G401.6 (cell line): ENCODE measurements around the gene PCGF5.
"Not testable (repeated sequence)": the region's sequence is repeated elsewhere in the genome, so short reads cannot be mapped to it uniquely, and the experiment has no call there.

Source experiments
- FAIRE-seq: peaks from 2 replicates; lab custom pipeline; 2012; peaks lifted over from hg19 to GRCh38; lab: Jason Lieb, UNC

The PCGF5 gene

GRCh38 chr10:91220194-91220953, at the start of gene PCGF5:
PCGF5 (plus strand) TSS chr10:91220663; CDS start chr10:91222872, 2,209 bp downstream.
- FAIRE-seq: no peak

- FAIRE-seq: no peak
Measured at GRCh38 chr10:91171485-91171884, 49.0 kb upstream of the PCGF5 start.

- no peak for FAIRE-seq
Measured at GRCh38 chr10:91172348-91172747, 48.1 kb upstream of the PCGF5 start.

- FAIRE-seq: no peak
Measured at GRCh38 chr10:91185239-91185875, 35.1 kb upstream of the PCGF5 start.

DNA sequence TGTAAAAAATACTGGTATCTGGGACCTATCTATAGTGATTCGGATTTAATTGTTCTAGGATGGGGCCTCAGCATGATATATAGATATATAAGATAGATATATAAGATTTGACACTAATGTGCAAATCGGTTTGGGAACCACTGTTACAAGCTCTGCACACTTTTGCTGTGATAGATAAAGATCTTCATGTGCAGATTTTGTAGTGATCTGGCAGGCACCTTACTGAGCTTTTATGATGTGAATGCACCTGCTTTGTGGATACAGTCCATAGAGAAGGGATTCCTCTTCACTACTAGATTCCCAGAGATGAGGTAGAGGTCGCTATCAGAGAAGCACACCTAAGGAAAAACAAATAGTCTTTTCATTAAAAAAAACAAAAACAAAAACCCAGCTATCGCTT, 33.3 kb upstream of the PCGF5 start:
- FAIRE-seq: no peak

DNA sequence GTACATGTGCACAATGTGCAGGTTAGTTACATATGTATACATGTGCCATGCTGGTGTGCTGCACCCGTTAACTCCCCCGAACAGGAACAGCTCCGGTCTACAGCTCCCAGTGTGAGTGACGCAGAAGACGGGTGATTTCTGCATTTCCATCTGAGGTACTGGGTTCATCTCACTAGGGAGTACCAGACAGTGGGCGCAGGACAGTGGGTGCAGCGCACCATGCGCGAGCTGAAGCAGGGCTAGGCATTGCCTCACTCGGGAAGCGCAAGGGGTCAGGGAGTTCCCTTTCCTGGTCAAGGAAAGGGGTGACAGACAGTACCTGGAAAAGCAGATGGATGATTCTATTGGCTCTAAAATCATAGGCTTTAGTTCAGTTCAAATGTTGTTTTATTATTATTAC, 32.5 kb upstream of the PCGF5 start:
- not testable (repeated sequence) for FAIRE-seq

DNA sequence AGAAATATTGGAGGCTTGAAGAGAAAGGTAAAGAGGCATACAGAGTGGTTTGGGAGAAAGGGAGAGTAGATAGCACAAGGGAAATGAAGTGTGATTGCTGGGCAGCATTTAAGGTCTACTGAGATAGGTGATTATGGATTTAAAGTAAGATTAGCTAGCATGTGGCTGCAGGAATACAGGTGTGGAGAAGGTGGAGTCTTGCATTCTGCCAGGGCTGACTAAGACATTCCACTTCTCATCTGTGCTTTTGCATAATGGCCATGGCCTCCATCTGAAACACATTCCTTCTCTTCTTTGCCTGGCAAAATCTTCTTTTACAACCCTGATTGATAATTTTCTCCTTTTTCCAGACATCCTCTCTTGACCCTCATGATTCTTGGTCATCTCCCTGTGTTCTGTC, 31.6 kb upstream of the PCGF5 start:
- FAIRE-seq: no peak

DNA sequence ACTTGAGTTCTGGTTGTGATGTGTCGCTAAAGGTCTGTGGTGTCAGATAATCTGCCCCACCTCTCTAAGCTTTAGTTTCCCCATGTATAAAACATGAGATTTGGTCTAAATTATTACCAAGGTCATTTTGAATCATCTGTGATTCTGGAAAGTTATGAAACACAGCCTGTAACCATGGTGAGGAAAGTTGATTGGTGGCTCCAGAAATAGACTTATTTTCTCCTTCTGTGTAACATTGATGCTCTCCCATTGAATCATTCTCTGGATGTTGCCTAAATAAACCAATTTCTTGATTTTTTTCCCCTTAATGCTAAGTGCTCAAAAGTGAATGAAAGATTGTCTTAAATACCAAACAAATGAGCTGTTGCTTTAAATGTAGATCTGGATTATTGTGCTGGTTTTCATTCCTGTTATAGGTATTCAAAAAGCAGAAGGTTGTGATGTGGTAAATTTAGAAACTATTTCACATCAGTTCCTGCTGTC, 30.0 kb upstream of the PCGF5 start:
- no peak for FAIRE-seq

DNA sequence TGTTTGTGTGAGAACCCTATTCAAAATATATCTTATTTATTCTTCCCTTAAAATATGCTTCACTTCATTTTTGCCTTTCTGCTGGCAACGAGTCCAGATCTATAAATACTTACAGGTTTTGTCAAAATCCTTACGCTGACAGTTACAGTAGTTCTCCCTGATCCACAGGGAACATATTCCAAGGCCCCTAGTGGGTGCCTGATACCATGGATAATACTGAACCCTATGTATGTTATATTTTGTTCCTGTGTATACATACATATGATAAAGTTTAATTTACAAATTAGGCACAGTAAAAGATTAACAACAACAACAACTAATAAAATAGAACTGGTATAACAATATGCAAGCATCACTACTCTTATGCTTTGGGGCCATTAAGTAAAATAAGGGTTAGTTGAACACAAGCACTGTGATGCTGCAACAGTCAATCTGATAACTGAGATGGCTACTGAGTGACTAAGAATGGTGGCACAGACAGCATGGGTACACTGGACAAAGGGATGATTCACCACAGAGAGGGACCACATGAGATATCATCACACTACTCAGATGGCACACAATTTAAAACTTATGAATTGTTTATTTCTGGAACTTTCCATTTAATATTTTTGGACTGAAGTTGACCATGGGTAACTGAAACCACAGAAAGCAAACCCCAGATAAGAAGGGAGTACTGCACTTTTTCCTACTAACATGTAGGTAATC, 29.4 kb upstream of the PCGF5 start:
- no peak for FAIRE-seq

GRCh38 chr10:91191584-91191919, 28.9 kb upstream of the PCGF5 start:
- FAIRE-seq: no peak

DNA sequence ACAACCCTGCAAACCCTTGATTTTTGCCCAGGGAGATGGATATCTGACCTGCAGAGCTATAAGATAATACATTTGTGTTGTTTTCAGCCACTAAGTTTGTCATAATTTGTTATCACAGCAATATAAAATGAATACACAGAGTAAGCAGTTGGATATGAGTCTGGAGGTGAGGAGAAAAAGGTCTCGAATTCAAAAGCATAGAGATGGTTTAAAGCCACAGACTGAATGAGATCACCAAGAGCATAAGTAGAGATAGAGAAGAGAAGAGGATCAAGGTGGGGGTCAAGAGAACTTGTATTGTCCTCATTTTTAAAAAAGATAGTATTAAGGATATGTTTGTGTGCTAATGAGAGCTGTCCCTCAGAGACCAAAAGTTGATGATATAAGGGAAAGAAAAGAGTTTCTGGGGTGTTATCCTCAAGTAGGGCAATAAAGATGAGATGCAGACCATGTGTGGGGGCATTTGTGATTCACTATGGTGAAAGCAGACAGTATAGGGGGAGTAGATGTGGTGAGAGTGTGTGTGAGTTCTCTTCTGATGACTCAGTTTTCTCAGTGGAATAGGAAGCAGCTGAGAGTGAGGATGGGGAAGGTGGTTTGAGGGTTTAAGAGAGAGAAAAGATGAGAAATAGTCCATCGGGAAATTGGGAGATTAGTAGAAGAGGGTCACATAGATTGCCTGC, 25.8 kb upstream of the PCGF5 start:
- no peak for FAIRE-seq

GRCh38 chr10:91196268-91197048, 24.0 kb upstream of the PCGF5 start:
- FAIRE-seq: no peak

DNA sequence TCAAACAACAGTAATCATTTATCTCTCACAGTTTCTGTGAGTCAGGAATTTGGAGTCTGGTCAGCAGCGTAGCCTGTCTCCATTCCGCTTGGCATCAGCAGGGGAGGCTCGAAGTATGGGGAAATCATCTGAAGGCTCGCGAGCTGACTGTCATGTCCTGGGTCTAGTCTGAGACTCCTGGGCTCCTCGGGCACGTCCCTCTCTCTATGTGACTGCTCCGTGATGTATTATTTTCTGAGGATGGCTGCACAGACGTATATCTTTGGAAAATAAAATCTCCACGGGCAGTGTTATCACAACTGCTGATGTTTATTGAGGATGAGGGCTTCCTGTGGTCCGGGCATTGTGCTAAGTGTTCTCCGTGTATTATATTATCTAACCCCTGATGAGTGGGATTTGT, 23.3 kb upstream of the PCGF5 start:
- FAIRE-seq: no peak

DNA sequence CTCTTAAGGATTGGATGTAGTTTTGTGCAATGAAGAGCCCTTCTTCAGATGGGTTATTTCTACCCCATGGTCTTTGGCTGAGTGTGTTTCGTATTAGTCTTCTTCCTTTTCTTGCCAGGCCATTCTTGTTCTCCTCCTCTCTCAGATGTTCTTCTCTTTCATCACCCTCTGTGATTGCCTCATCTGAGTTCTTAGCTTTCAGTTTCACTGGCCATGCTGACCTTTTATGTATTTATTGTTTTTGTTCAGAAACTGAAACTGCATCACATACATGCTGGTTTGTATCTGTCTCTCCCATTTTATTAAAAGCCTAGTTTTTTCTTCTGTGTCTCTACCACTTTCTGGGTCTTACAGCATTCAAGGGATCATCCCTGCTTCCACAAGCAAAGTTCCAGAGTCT, 21.7 kb upstream of the PCGF5 start:
- no peak for FAIRE-seq

DNA sequence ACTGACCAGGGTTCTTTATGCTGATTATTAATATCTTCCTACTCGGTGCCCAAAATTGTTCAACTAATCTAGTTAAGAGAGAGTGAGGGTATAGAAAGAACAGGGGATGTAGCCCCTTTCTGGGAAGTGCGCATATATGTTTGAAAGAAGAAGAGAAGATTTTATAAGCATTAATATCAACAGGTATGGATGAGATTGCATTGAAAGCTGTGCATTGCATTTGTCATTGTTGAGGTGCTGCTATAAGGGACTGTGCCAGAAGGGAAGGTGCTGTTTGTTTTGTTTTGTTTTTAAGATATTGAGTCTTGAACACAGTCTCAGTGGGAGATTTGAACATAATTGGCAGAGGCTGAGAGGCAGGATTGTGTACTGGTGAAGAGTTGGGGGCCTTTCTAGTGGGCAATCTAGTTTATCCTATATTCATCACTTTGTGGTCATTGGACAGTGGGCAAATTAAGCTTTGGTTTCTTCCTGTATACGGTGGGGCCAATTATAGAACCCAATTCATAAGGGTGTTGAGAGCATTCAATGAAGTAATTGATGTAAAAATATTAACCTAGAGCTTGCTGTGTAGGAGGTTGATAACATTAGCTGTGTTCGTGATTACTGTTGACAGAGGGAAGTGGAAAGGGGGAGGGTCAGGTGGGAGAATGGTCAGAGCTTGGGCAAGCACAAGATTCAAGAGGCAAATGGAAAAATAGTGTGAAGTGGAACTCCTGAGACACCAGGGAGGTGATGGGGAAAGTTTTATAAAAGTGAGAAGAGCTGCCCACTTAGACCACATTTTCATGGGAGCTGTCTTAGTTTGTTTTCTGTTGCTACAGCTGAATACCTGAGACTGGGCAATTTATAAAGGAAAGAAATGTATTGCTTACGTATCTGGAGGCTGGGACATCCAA, 19.9 kb upstream of the PCGF5 start:
- no peak for FAIRE-seq

- no peak for FAIRE-seq
Measured at GRCh38 chr10:91201213-91201996, 19.1 kb upstream of the PCGF5 start.

DNA sequence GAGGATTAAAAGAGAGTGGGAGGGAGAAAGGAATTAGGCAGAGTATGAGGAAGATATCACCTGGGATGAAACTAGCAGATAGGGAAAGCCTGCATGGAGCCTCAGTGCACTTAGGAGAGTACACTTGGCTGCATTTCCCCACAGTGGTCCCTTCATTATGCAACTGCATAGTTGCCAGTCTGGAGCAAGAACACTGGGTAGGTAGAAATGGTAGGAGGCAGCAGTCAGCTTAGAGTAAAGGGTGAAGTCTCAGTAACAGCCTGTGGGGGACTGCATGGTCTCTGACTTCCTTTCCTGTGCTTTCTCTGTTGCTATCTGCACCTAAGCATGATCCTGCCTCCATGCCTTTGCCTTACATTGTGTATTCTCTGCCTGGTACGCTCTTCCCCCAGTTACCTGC, 14.0 kb upstream of the PCGF5 start:
- no peak for FAIRE-seq

GRCh38 chr10:91206837-91207474, 13.5 kb upstream of the PCGF5 start:
- no peak for FAIRE-seq

GRCh38 chr10:91208642-91209041, 11.8 kb upstream of the PCGF5 start:
- FAIRE-seq: no peak

DNA sequence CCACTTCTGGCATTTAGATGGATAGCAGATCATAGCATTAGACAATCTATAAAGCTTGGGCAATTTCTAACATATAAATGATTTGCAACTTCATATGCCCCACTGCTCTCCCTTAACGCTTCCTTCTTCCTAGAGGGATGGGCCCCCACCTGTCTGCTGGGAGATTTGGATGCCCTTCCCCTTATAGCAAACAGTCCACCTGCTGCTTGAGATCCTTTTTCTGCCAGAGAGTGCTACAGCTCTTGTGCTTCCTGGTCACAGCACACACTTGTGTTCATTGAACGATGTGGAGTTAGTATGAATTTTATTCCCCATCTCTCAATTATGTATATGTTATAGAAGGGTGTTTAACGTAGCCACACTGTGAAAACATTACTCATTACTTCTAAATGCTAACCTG, 10.4 kb upstream of the PCGF5 start:
- FAIRE-seq: no peak
